Ishikawa (cell line): ENCODE results near the gene KIF15.

Experiments
- CEBPB ChIP-seq: IDR thresholded peaks from 2 replicates; pipeline ENCODE4 v1.6.1; 2012
- CREB1 ChIP-seq: IDR thresholded peaks from 2 replicates; pipeline ENCODE4 v1.6.1; 2012; ENCODE audit warnings: low read depth
- EGR1 ChIP-seq: IDR thresholded peaks from 2 replicates; pipeline ENCODE4 v1.6.1; 2012
- EP300 ChIP-seq: IDR thresholded peaks from 2 replicates; pipeline ENCODE4 v1.6.1; 2012; ENCODE audit warnings: borderline replicate concordance
- FOXM1 ChIP-seq: IDR thresholded peaks from 2 replicates; pipeline ENCODE4 v1.6.1; 2012; ENCODE audit warnings: low read depth, borderline replicate concordance
- NFIC ChIP-seq: IDR thresholded peaks from 2 replicates; pipeline ENCODE4 v1.6.1; 2012
- RAD21 ChIP-seq: IDR thresholded peaks from 2 replicates; pipeline ENCODE4 v1.6.1; 2012; ENCODE audit warnings: low read depth
- TAF1 ChIP-seq: IDR thresholded peaks from 2 replicates; pipeline ENCODE4 v1.6.1; 2012; ENCODE audit warnings: low read depth, mild to moderate bottlenecking
- TCF12 ChIP-seq: IDR thresholded peaks from 2 replicates; pipeline ENCODE4 v1.6.1; 2012; ENCODE audit warnings: low read depth
- TEAD4 ChIP-seq: IDR thresholded peaks from 2 replicates; pipeline ENCODE4 v1.6.1; 2012
- YY1 ChIP-seq: IDR thresholded peaks from 2 replicates; pipeline ENCODE4 v1.6.1; 2012; ENCODE audit warnings: low read depth
- ZBTB7A ChIP-seq: IDR thresholded peaks from 2 replicates; pipeline ENCODE4 v1.6.1; 2012; ENCODE audit warnings: low read depth
- TF ChIP-seq, protein P1 (sequence below): IDR thresholded peaks from 2 replicates; pipeline ENCODE4 v1.6.1; 2012
- TF ChIP-seq, protein P2 (sequence below): IDR thresholded peaks from 2 replicates; pipeline ENCODE4 v1.6.1; 2012
- TF ChIP-seq, protein P3 (sequence below): IDR thresholded peaks from 2 replicates; pipeline ENCODE4 v1.6.1; 2012; ENCODE audit warnings: low read depth, mild to moderate bottlenecking

Gene KIF15

DNA sequence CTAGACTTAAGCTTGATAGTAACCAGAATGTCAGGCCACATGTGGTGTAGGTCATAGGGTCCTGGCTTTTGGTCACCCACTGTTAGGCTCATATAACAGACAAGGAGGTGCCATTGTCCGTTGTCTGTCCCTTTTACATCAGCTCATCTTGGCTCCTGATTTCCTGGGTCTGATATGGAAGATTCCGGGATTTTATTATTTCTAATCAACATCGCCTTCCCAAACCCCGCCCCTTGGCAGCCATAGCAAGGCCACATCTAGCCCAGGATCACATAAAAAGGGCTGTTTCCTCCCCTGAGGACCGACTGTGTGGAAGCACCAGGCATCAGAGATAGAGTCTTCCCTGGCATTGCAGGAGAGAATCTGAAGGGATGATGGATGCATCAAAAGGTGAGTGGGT lies 112.7 kb downstream of the KIF15 start, which contains the start of gene TGM4:
Gene TGM4 (plus strand): TSS at position 301 of the 400 bp plus-strand sequence. CDS start 71 bp downstream, at position 372.
- TF ChIP-seq EP300, result no peak
- TF ChIP-seq NFIC, result no peak
- TF ChIP-seq TCF12, result no peak
- no peak for TF ChIP-seq EGR1
- no peak for TF ChIP-seq FOXM1

DNA sequence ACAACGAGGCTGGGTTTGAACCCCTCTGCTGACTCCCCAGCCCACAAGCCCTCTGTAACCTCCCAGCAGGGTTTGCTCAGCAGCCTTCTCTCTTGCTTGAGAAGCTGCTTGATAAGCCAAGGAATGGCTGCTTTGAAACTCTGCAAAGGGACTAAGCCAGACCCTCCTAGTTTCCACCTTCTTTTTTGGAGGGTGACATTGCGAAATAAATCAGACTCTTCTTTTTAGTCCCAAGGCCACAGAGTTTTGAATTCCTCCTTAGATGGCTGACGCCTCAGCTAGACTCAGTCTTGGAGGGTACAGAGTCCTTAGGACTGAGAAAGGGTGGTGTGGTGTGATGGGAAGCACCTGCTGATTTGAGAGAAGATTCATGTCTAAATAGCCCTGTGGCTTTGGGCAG lies 114.0 kb downstream of the KIF15 start:
- no peak for TF ChIP-seq RAD21
- TF ChIP-seq, protein P1, sequence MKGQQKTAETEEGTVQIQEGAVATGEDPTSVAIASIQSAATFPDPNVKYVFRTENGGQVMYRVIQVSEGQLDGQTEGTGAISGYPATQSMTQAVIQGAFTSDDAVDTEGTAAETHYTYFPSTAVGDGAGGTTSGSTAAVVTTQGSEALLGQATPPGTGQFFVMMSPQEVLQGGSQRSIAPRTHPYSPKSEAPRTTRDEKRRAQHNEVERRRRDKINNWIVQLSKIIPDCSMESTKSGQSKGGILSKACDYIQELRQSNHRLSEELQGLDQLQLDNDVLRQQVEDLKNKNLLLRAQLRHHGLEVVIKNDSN, result no peak
- no peak for TF ChIP-seq EP300
- TF ChIP-seq TAF1, result no peak
- no peak for TF ChIP-seq TCF12
- TF ChIP-seq, protein P2, sequence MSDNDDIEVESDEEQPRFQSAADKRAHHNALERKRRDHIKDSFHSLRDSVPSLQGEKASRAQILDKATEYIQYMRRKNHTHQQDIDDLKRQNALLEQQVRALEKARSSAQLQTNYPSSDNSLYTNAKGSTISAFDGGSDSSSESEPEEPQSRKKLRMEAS, result no peak
- no peak for TF ChIP-seq ZBTB7A
- TF ChIP-seq NFIC, result no peak
- no peak for TF ChIP-seq CEBPB
- TF ChIP-seq EGR1, result no peak
- TF ChIP-seq FOXM1, result no peak
- TF ChIP-seq, protein P3, sequence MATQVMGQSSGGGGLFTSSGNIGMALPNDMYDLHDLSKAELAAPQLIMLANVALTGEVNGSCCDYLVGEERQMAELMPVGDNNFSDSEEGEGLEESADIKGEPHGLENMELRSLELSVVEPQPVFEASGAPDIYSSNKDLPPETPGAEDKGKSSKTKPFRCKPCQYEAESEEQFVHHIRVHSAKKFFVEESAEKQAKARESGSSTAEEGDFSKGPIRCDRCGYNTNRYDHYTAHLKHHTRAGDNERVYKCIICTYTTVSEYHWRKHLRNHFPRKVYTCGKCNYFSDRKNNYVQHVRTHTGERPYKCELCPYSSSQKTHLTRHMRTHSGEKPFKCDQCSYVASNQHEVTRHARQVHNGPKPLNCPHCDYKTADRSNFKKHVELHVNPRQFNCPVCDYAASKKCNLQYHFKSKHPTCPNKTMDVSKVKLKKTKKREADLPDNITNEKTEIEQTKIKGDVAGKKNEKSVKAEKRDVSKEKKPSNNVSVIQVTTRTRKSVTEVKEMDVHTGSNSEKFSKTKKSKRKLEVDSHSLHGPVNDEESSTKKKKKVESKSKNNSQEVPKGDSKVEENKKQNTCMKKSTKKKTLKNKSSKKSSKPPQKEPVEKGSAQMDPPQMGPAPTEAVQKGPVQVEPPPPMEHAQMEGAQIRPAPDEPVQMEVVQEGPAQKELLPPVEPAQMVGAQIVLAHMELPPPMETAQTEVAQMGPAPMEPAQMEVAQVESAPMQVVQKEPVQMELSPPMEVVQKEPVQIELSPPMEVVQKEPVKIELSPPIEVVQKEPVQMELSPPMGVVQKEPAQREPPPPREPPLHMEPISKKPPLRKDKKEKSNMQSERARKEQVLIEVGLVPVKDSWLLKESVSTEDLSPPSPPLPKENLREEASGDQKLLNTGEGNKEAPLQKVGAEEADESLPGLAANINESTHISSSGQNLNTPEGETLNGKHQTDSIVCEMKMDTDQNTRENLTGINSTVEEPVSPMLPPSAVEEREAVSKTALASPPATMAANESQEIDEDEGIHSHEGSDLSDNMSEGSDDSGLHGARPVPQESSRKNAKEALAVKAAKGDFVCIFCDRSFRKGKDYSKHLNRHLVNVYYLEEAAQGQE, result no peak
- TF ChIP-seq YY1, result no peak
- TF ChIP-seq CREB1, result no peak
- TF ChIP-seq TEAD4, result no peak

DNA sequence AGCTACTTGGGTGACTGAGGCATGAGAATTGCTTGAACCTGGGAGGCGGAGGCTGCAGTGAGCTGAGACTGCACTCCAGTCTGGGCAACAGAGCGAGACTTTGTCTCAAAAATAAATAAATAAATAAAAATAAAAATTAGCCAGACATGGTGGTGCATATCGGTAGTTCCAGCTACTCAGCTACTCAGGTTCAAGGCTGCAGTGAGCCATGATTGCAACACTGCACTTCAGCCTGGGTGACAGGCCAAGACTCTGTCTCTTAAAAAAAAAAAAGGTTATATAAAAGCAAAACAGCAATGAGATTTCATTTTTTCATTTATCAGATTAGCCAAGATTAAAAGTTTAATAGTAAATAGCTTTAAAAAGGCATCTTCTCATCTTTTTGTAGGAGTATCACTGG lies 115.7 kb downstream of the KIF15 start:
- TF ChIP-seq ZBTB7A (no peak), EGR1 (no peak), TCF12 (no peak), TAF1 (no peak), NFIC (no peak), CEBPB (no peak), EP300 (no peak), RAD21 (no peak), YY1 (no peak), CREB1 (no peak), FOXM1 (no peak)
- TF ChIP-seq, protein P1, result no peak
- TF ChIP-seq, protein P2, result no peak
- TF ChIP-seq, protein P3, result no peak

DNA sequence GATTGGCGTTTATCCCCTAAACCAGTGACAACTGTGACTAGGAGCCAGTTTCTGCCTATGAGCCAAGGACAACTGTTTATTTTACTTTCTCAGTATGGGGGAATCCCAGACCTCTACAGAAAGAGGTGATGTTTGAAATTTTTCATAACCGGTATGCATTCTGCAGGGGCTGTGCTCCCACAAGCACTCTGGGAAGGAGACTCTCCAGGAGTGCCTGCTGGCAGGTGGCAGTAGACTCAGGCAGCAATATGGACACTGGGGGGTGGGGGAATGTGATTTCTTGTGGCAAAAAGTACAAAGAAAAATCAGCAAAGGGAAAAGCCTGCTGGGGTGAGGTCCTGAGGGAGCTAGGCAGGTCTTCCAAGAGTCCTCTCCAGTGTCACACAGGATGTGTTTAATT lies 118.7 kb downstream of the KIF15 start:
- TF ChIP-seq, protein P2, result no peak
- no peak for TF ChIP-seq EGR1
- TF ChIP-seq FOXM1, result no peak
- TF ChIP-seq TCF12, result no peak
- TF ChIP-seq TAF1, result no peak
- TF ChIP-seq TEAD4, result no peak
- TF ChIP-seq EP300, result no peak
- no peak for TF ChIP-seq CREB1
- TF ChIP-seq RAD21, result no peak
- no peak for TF ChIP-seq CEBPB
- no peak for TF ChIP-seq NFIC
- TF ChIP-seq, protein P1, result no peak
- TF ChIP-seq YY1, result no peak
- TF ChIP-seq, protein P3, result no peak
- TF ChIP-seq ZBTB7A, result no peak
